Immature natural killer cell (primary cell): ENCODE data around the gene THBD. TPM values are rescaled to one million over a fixed set of nuclear protein-coding genes. Genes with fewer than 3 reads are reported as not detected.

Experiments
- DNase-seq, 3 donors: peaks; one replicate each; pipeline ENCODE4 v3.0.0; 2022; ENCODE audit warnings: mixed read lengths in 1 of 3
- H3K27ac Mint-ChIP-seq, 6 donors: one replicate each; pipeline ENCODE4 v1.8.0; 2020; ENCODE audit warnings: mixed read lengths in 6 of 6, mild to moderate bottlenecking in 5 of 6, inconsistent platforms in 4 of 6, moderate library complexity in 3 of 6
- H3K27me3 Mint-ChIP-seq, 3 donors: one replicate each; pipeline ENCODE4 v1.8.0; 2020 to 2021; ENCODE audit warnings: low read depth in 3 of 3, mild to moderate bottlenecking in 3 of 3, mixed read lengths in 3 of 3, moderate library complexity in 3 of 3, inconsistent platforms in 1 of 3
- H3K36me3 Mint-ChIP-seq, 3 donors: one replicate each; pipeline ENCODE4 v1.8.0; 2020; ENCODE audit warnings: mixed read lengths in 3 of 3, inconsistent platforms in 2 of 3, mild to moderate bottlenecking in 2 of 3
- H3K4me1 Mint-ChIP-seq, 2 donors: one replicate each; pipeline ENCODE4 v1.8.0; 2020; ENCODE audit warnings: inconsistent platforms in 2 of 2, mild to moderate bottlenecking in 2 of 2, mixed read lengths in 2 of 2, moderate library complexity in 1 of 2
- H3K4me3 Mint-ChIP-seq, 5 donors: one replicate each; pipeline ENCODE4 v1.8.0; 2020; ENCODE audit warnings: mild to moderate bottlenecking in 5 of 5, mixed read lengths in 5 of 5, inconsistent platforms in 3 of 5, moderate library complexity in 3 of 5
- H3K9me3 Mint-ChIP-seq, 6 donors: one replicate each; pipeline ENCODE4 v1.8.0; 2020; ENCODE audit warnings: mild to moderate bottlenecking in 6 of 6, mixed read lengths in 6 of 6, inconsistent platforms in 4 of 6, moderate library complexity in 3 of 6
- polyA plus RNA-seq, 3 donors: library from polyadenylated mRNA; unstranded; fragments of 300-500 nt; fragmentation: Illumina TruSeq; gene quantifications; one replicate each; pipeline ENCODE4 v1.2.3, GENCODE V29; 2021

Gene THBD, protein sequence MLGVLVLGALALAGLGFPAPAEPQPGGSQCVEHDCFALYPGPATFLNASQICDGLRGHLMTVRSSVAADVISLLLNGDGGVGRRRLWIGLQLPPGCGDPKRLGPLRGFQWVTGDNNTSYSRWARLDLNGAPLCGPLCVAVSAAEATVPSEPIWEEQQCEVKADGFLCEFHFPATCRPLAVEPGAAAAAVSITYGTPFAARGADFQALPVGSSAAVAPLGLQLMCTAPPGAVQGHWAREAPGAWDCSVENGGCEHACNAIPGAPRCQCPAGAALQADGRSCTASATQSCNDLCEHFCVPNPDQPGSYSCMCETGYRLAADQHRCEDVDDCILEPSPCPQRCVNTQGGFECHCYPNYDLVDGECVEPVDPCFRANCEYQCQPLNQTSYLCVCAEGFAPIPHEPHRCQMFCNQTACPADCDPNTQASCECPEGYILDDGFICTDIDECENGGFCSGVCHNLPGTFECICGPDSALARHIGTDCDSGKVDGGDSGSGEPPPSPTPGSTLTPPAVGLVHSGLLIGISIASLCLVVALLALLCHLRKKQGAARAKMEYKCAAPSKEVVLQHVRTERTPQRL
- under 1 TPM; 0.16 to 0.96 (median 0.26) TPM for polyA plus RNA-seq

DNA sequence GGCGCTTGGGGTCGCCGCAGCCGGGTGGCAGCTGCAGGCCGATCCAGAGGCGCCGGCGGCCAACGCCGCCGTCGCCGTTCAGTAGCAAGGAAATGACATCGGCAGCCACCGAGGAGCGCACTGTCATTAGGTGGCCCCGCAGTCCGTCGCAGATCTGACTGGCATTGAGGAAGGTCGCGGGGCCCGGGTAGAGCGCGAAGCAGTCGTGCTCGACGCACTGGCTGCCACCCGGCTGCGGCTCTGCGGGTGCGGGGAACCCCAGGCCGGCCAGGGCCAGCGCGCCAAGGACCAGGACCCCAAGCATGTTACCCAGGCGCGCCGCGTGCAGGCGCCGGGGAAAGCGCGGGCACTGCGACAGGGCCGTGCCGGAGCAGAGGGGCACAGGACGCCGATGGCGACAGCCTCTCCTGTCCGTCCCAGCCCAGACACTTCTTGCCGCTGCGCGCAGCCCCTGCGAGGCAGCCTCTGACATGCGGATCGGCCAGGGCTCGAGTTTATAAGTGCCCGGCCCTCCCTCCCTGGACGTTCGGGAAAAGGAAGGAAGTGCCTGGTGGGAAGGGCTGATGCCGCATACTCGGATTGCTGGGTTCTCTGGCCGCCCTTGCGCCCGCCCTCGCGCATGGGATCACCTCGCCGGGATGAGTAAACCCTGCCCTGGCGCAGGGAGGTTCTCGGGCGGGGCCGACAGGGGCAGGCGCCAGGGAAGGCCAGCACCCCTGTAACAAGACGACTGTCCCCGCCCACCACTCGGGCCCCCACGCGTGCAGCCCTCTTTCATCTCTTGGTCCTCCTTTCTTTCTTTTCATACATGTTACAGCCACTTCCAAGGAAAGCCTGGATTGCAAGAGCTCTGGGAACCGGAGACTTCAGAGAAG is at the start of gene THBD:
Gene THBD, minus strand, starts transcription at position 472 of the 875 bp plus-strand sequence. Its CDS starts 168 bp downstream, at position 304.
- Mint-ChIP-seq H3K9me3 (peaks cover 0 to 4% (median 0%) of the 10 kb centered on the region in 6 donors), H3K27ac (no peak within 1 kb of the TSS), H3K36me3 (peaks cover 0 to 4% (median 0%) of the 10 kb centered on the region in 3 donors), H3K27me3 (peaks cover 9 to 28% (median 18%) of the 10 kb centered on the region in 3 donors), H3K4me1 (peaks cover 17 to 21% of the 10 kb centered on the region in 2 donors), H3K4me3 (peak within 1 kb of the TSS; percentile 38 to 69 (median 49))
- DNase-seq: peak; percentile 13 to 23 (median 14)

DNA sequence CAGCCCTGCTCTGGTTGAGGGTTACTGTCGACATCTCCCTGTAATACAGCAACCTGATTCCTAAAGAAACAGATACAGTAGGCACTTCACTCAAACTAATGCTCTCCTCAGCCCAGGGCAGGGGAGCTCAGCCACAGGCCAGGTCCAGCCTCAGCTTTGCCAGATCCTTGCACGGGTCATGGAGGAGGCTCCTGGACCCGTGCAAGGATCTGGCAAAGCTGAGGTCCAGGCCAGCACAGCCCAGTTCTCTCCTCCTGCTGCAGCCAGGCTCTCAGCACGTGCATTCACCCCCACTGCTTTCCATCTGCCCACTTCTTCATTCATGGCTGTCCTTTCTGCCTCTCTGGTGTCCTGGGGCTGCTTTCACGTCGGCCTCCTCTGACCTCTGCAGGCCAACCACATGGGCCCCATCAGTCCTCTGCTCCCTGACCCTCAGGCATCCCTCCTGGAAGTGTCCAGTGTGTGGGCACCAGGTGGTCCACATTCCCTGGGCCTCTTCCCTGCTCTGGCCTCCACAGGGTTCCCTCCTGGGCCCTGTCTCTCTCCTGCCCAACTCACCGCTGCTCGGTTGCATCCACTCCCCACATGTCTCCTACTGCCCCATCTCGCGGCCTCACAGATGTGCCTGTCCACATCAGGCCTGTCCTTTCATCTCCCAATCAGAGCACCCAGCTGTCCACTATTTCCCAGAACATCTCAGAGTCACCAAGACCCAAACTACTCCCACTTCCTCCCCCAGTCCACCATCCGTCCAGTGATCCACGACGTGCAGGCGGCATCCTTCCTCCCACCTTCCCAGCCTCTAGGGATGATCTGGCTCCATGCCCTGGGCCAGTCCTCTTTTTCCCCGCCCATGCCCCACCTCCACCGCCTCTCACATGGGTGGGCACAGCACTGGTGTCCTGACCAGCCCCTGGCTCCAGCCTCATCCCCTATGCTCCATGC is 48.4 kb upstream of the THBD start:
- no peak for DNase-seq
- H3K4me3 Mint-ChIP-seq: no peak overlapping the region

DNA sequence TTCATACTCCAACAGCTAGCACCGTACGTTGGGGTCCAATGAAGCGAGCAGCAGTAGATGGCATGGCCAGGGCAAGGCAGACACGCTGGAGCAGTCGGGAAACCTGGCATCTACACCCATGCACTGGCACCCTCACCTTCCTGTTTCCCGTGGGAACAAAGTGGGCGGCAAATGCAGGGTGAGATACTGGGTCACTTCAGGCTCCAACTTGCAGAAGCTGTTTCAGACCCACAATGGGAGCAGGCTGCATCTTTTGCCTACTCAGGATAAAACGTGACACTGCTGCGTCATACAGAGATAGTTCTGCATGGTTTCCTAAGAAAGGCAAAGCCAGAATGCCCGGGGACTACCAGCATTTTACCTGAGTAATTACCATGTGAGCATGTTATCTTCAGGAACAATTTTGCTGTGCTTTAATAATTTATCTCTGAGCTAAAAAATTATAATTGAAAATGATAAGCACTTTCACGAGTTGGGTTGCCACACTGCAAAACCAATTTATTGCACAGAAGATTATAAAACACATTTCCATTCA is 47.6 kb upstream of the THBD start:
- Mint-ChIP-seq H3K4me1 (no peaks in the 10 kb centered on the region), H3K4me3 (no peak overlapping the region), H3K27me3 (peaks cover 2 to 9% (median 3%) of the 10 kb centered on the region in 3 donors), H3K27ac (no peak overlapping the region), H3K9me3 (no peaks in the 10 kb centered on the region), H3K36me3 (peaks cover 0 to 3% (median 0%) of the 10 kb centered on the region in 3 donors)
- no peak for DNase-seq

More for the DNA sequence above, 48.4 kb upstream of the THBD start:
- peak overlapping the region in 2 of 6 donors; percentile 37 to 59 for H3K27ac Mint-ChIP-seq
- peaks cover 0 to 3% (median 0%) of the 10 kb centered on the region in 3 donors for H3K36me3 Mint-ChIP-seq
- H3K27me3 Mint-ChIP-seq: peaks cover 3 to 9% (median 4%) of the 10 kb centered on the region in 3 donors
- no peaks in the 10 kb centered on the region for H3K9me3 Mint-ChIP-seq
- H3K4me1 Mint-ChIP-seq: no peaks in the 10 kb centered on the region

DNA sequence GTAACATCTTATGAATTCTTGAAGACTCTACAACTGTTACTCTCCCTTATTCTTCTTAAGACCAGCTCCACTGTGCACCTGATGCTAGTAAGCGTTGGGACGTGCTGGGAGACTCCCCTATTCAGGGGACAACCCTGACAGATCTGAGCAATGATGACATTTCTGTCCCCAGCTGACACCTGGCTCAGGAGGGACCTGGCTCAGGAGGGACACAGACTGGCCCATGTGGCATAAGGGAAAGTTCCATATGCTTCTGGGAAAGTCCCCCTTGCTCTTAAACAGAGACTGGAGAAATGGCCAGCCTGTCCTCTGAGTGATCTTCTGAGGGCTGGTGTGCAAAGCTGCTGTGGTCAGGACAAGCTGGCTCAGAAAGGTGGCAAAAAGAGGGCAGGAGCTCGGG is 46.6 kb upstream of the THBD start:
- no peak for DNase-seq
- Mint-ChIP-seq H3K27ac (no peak overlapping the region), H3K27me3 (peaks cover 2 to 9% (median 3%) of the 10 kb centered on the region in 3 donors), H3K9me3 (no peaks in the 10 kb centered on the region), H3K4me3 (no peak overlapping the region), H3K4me1 (no peaks in the 10 kb centered on the region), H3K36me3 (peaks cover 0 to 3% (median 0%) of the 10 kb centered on the region in 3 donors)

DNA sequence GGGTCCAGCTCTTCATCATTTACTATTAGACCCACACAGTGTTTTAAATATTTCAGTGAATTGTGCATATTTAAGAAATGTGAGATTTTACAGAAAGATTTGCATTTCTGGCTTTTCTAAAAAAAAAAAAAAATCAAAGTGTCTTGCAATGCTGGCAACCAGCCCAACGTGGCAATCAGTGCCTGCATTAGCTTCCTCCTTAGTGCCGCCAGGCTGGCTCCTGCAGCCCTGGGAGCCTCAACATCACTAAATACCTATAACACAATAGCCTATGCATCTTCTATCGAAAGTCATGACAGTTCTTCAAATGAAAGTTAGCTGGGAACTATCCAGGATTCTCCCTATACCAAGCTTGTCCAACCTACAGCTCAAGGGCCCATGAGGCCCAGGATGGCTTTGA is 46.0 kb upstream of the THBD start:
- no peak overlapping the region for H3K27ac Mint-ChIP-seq
- H3K36me3 Mint-ChIP-seq: peaks cover 0 to 3% (median 0%) of the 10 kb centered on the region in 3 donors
- no peaks in the 10 kb centered on the region for H3K4me1 Mint-ChIP-seq
- H3K4me3 Mint-ChIP-seq: no peak overlapping the region
- H3K27me3 Mint-ChIP-seq: peaks cover 2 to 5% (median 3%) of the 10 kb centered on the region in 3 donors
- no peaks in the 10 kb centered on the region for H3K9me3 Mint-ChIP-seq
- no peak for DNase-seq

DNA sequence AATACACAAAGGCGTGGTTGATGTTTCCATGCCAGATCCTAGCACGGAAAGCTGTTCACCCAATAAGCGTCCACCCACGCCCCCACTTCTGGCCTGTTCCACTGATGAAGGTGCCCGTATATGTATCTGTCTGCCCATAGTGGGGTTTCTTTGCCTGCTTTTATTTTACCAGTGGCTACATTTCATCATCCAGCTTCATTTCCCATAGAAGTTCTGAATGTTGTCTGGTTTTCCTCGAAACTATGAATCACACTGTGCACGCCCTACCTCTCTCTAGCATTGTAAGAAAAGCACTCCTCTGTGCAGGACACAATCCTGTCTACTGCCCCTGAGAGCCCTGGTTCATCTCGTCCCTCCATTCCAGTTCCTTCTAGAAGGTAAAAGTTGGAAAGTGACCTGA is 45.5 kb upstream of the THBD start:
- Mint-ChIP-seq H3K9me3 (no peaks in the 10 kb centered on the region), H3K27ac (no peak overlapping the region), H3K4me1 (no peaks in the 10 kb centered on the region), H3K27me3 (peaks cover 0 to 5% (median 3%) of the 10 kb centered on the region in 3 donors), H3K36me3 (peaks cover 0 to 3% (median 0%) of the 10 kb centered on the region in 3 donors), H3K4me3 (no peak overlapping the region)
- no peak for DNase-seq

DNA sequence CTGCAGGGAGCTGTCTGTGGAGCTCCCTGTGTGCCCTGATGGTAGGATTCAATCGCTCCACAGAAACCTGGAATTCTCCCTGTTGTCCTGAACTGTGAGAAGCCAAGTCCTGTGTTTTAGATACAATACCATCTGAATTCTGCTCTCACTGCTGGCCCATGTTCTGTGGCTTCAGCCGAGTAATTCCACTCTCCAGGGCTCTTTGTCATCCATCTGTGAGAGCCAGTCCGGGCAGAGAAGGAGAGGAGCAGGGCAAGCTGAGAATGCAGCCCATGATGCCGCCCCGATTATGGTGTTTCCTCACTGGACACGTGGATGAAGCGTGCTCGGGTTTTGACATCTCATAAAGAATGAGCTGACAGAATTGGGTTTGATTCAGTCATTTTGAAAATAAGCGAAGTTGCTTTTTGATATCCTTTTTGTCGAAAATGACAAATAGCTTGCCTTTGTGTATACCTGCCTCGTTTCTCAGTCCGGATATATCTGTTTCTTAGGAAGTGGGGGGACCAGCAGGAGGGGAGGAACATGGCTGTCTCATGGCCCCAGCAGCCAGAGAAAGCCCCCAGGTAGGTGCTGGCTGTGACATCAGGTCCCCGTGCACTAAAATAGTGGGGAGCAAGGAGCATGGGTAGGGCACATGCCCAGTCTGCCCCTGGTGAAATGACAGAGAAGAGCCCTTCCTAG is 44.9 kb upstream of the THBD start:
- H3K27me3 Mint-ChIP-seq: peaks cover 0 to 5% (median 3%) of the 10 kb centered on the region in 3 donors
- H3K27ac Mint-ChIP-seq: no peak overlapping the region
- DNase-seq: no peak
- peaks cover 0 to 3% (median 0%) of the 10 kb centered on the region in 3 donors for H3K36me3 Mint-ChIP-seq
- no peak overlapping the region for H3K4me3 Mint-ChIP-seq
- no peaks in the 10 kb centered on the region for H3K4me1 Mint-ChIP-seq
- H3K9me3 Mint-ChIP-seq: no peaks in the 10 kb centered on the region

DNA sequence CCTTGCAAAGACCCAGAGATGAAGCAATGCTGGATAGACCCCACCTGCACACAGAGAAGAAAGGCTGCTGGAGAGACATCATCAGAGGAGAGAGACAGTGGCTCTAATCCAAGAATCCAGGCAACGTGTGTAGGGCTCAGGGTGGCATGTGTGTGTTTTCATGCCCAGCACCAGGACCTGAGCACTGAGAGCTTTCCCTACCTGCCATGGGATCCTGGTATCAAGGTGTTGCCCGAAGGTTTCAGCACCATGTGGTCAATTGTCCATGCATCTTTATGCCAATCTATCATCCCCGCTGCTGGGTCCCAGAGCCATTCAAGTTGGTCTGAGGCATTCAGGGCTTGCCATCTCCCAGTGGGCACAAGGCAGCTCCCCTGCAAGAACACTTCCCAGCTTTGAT is 44.1 kb upstream of the THBD start:
- H3K4me3 Mint-ChIP-seq: no peak overlapping the region

DNA sequence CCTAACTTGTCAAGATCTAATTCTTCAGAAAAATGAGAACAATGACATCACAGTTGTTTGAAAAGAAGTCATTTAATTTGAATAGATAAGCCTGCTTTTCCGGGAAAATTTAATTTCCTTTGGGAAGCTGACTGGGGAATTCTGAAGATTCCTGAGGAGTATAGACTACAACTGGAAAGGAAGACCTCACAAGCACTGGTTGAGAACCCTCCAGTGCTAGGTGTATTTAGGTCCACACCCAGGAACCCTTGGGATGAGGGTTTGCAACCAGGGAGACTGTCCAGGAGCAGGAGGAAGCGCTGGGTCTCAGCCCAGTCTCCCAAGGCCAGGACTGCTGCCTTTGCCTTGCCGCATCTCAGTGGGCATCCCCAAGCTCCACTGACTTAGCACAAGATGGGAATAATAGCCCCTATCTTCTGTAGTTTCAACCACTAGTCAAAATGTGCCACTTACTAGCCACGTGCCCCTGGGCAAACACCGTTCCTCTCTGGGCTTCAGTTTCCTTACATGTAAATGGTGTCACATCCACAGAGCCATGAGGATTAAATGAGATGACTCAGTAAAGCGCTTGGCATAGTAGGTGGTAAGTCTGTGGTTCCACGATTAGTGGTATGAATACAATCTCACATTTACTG is 43.5 kb upstream of the THBD start:
- H3K9me3 Mint-ChIP-seq: no peaks in the 10 kb centered on the region
- H3K4me3 Mint-ChIP-seq: no peak overlapping the region
- no peak overlapping the region for H3K27ac Mint-ChIP-seq
- no peak for DNase-seq
- H3K36me3 Mint-ChIP-seq: peaks cover 0 to under 1% (median 0%) of the 10 kb centered on the region in 3 donors
- H3K4me1 Mint-ChIP-seq: peaks cover 3% of the 10 kb centered on the region in 2 donors
- peaks cover 0 to 3% (median 0%) of the 10 kb centered on the region in 3 donors for H3K27me3 Mint-ChIP-seq

More for the DNA sequence above, 44.1 kb upstream of the THBD start:
- DNase-seq: no peak
- H3K4me1 Mint-ChIP-seq: no peaks in the 10 kb centered on the region
- no peaks in the 10 kb centered on the region for H3K9me3 Mint-ChIP-seq
- H3K27me3 Mint-ChIP-seq: peaks cover 0 to 5% (median 3%) of the 10 kb centered on the region in 3 donors
- peaks cover 0 to 3% (median 0%) of the 10 kb centered on the region in 3 donors for H3K36me3 Mint-ChIP-seq
- no peak overlapping the region for H3K27ac Mint-ChIP-seq

DNA sequence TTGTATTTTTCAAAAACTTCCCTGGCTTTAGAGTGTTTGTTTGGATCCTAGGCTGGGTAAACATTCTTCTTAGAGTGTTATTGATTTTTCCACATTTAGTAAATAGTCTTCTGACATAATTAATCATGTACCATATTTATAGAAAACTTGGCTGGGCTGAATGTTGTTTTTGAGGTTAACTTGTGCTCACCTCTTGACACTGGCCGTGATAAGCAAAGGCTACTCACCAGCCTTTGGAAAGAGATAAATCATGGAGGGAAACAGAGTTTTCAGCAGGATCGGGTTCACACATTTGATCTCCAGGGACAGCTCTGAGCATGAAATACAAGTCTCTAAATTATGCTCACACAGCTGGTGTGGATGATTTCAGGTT is 42.9 kb upstream of the THBD start:
- H3K9me3 Mint-ChIP-seq: no peaks in the 10 kb centered on the region
- peak overlapping the region in 1 of 6 donors; percentile 19 for H3K27ac Mint-ChIP-seq
- H3K36me3 Mint-ChIP-seq: no peaks in the 10 kb centered on the region
- H3K4me1 Mint-ChIP-seq: peaks cover 9% of the 10 kb centered on the region in 2 donors
- H3K4me3 Mint-ChIP-seq: no peak overlapping the region
- DNase-seq: no peak
- H3K27me3 Mint-ChIP-seq: peaks cover 0 to 3% (median 0%) of the 10 kb centered on the region in 3 donors

DNA sequence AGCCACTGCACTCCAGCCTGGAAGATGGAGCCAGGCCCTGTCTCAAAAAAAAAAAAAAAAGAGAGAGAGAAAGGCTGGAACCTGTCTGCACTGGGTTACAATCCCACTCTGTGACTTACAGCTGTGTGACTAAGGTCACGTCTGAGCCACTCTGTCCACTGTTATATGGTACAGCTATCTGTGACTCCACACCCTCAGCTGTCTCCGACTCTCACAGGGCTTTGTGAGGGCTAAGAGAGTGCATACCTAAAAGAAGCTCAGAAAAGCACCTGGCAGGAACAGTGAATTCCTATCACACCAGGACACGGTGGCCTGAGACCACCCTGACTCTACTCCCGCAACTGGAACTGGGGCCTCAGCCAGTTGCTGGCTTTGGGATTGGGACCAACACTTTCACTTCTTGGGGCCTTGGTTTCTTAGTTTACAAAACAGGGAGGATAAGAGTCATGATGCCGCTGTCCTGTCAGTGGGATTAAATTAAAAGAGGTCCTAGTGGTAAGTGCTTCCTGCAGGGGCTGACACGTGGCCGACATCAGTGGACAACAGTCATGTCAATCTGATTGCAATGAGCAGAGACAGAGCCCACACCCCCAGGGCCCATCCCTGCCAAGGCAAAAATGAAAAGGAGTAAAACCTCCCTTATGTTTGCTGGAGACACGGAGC is 42.4 kb upstream of the THBD start:
- Mint-ChIP-seq H3K36me3 (no peaks in the 10 kb centered on the region), H3K4me1 (peaks cover 14% of the 10 kb centered on the region in 2 donors), H3K4me3 (no peak overlapping the region), H3K27me3 (peaks cover 0 to 3% (median 0%) of the 10 kb centered on the region in 3 donors), H3K27ac (peak overlapping the region in 1 of 6 donors; percentile 19), H3K9me3 (no peaks in the 10 kb centered on the region)
- no peak for DNase-seq
